ENCODE results near the gene ZNF385A.

DNA sequence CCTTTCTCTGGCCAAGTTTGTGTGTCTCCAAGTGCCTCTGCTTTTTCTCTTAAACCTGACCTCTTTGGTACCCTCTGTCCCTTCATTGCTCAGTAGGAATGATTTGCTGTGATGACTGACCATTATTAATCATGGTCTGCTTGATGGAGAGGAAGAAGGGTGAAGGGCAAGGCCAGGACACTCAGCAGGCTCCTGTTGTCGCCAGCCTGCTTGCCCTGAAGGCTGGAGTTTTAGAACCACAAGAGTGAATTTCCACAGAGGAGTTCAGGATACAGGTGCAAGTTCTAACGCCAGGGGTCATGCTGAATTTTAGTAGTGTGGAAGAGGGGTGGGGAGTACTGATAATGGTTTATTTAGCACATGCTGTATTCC lies 37.3 kb upstream of the ZNF385A start:
- TF ChIP-seq, protein P1, sequence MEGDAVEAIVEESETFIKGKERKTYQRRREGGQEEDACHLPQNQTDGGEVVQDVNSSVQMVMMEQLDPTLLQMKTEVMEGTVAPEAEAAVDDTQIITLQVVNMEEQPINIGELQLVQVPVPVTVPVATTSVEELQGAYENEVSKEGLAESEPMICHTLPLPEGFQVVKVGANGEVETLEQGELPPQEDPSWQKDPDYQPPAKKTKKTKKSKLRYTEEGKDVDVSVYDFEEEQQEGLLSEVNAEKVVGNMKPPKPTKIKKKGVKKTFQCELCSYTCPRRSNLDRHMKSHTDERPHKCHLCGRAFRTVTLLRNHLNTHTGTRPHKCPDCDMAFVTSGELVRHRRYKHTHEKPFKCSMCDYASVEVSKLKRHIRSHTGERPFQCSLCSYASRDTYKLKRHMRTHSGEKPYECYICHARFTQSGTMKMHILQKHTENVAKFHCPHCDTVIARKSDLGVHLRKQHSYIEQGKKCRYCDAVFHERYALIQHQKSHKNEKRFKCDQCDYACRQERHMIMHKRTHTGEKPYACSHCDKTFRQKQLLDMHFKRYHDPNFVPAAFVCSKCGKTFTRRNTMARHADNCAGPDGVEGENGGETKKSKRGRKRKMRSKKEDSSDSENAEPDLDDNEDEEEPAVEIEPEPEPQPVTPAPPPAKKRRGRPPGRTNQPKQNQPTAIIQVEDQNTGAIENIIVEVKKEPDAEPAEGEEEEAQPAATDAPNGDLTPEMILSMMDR (IDR thresholded peaks at IDR 0.05), result no peak
- TF ChIP-seq POLR2A (IDR thresholded peaks at IDR 0.05), result no peak
